GM19238 (cell line): ENCODE results near the gene CCDC63.
"Not testable (repeated sequence)": the region's sequence is repeated elsewhere in the genome, so short reads cannot be mapped to it uniquely, and the experiment has no call there.

Experiments used
- DNase-seq: peaks from one replicate; pipeline ENCODE4 v3.0.0; 2011; ENCODE audit warnings: low spot score; ENCODE audit not compliant: insufficient read length

CCDC63 gene

DNA sequence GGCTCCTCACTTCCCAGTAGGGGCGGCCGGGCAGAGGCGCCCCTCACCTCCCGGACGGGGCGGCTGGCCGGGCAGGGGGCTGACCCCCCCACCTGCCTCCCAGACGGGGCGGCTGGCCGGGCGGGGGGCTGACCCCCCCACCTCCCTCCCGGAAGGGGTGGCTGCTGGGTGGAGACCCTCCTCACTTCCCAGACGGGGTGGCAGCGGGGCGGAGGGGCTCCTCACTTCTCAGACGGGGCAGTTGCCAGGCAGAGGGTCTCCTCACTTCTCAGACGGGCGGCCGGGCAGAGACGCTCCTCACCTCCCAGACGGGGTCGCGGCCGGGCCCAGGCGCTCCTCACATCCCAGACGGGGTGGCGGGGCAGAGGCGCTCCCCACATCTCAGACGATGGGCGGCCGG is 104.1 kb downstream of the CCDC63 start:
- not testable (repeated sequence) for DNase-seq
